HG03135 (cell line): ENCODE results near the gene VGF.
"Not testable (repeated sequence)": the region's sequence is repeated elsewhere in the genome, so short reads cannot be mapped to it uniquely, and the experiment has no call there.

Experiments
- ATAC-seq: cut with Tn5 transposase; IDR thresholded peaks from one replicate; pipeline ENCODE4 v1.9.1; 2021; ENCODE audit warnings: mild to moderate bottlenecking, moderate library complexity; ENCODE audit not compliant: unreplicated experiment

The VGF gene

GRCh38 chr7:101120315-101120714 lies 45.1 kb downstream of the VGF start:
- no peak for ATAC-seq

GRCh38 chr7:101119876-101120275 lies 45.5 kb downstream of the VGF start:
- no peak for ATAC-seq

- ATAC-seq, result no peak
Observed at GRCh38 chr7:101118856-101119255, 46.5 kb downstream of the VGF start.

GRCh38 chr7:101116898-101117297 lies 48.5 kb downstream of the VGF start:
- no peak for ATAC-seq

- no peak for ATAC-seq
Observed at GRCh38 chr7:101115215-101115614, 50.2 kb downstream of the VGF start.

GRCh38 chr7:101114492-101114891 lies 50.9 kb downstream of the VGF start:
- ATAC-seq, result no peak

GRCh38 chr7:101113836-101114235 lies 51.5 kb downstream of the VGF start:
- no peak for ATAC-seq

- not testable (repeated sequence) for ATAC-seq
Observed at GRCh38 chr7:101113140-101113539, 52.2 kb downstream of the VGF start.
